ENCODE results near the gene APOO. TPM values are rescaled to one million over a fixed set of nuclear protein-coding genes. Genes with fewer than 3 reads are reported as not detected.
"Not testable (repeated sequence)": the region's sequence is repeated elsewhere in the genome, so short reads cannot be mapped to it uniquely, and the experiment has no call there.

APOO gene
- total RNA-seq, 1 experiment from 2014 or later, result 72.0 TPM

- not testable (repeated sequence) for H3K27me3 ChIP-seq (ENCODE audit: control insufficient read depth, insufficient read depth, low read length); H3K4me3 ChIP-seq (ENCODE audit: insufficient read depth, low read depth, low read length); DNase-seq; H3K36me3 ChIP-seq (replicated peaks; ENCODE audit: control insufficient read depth, insufficient read depth, low read length)
These were observed 48.5 kb downstream of the APOO start for GRCh38 chrX:23859238-23859637.

- Histone ChIP-seq H3K36me3 (replicated peaks; ENCODE audit: control insufficient read depth, insufficient read depth, low read length) (peaks cover 5% of the 10 kb centered on the region), H3K27me3 (ENCODE audit: control insufficient read depth, insufficient read depth, low read length) (no peaks in the 10 kb centered on the region), H3K4me3 (ENCODE audit: insufficient read depth, low read depth, low read length) (no peak overlapping the region)
- no peak for DNase-seq
These were observed 49.8 kb downstream of the APOO start for GRCh38 chrX:23857935-23858334.

GRCh38 chrX:23857363-23857762, 50.4 kb downstream of the APOO start:
- no peak overlapping the region for H3K4me3 ChIP-seq (ENCODE audit: insufficient read depth, low read depth, low read length)

GRCh38 chrX:23855569-23855968, 52.2 kb downstream of the APOO start:
- no peak for DNase-seq
- Histone ChIP-seq H3K4me3 (ENCODE audit: insufficient read depth, low read depth, low read length) (no peak overlapping the region), H3K27me3 (ENCODE audit: control insufficient read depth, insufficient read depth, low read length) (no peaks in the 10 kb centered on the region), H3K36me3 (replicated peaks; ENCODE audit: control insufficient read depth, insufficient read depth, low read length) (peaks cover 5% of the 10 kb centered on the region)

More at GRCh38 chrX:23857363-23857762, 50.4 kb downstream of the APOO start:
- H3K36me3 ChIP-seq (replicated peaks; ENCODE audit: control insufficient read depth, insufficient read depth, low read length), result peaks cover 5% of the 10 kb centered on the region
- H3K27me3 ChIP-seq (ENCODE audit: control insufficient read depth, insufficient read depth, low read length), result no peaks in the 10 kb centered on the region
- no peak for DNase-seq

- peaks cover 5% of the 10 kb centered on the region for H3K36me3 ChIP-seq (replicated peaks; ENCODE audit: control insufficient read depth, insufficient read depth, low read length)
- no peak overlapping the region for H3K4me3 ChIP-seq (ENCODE audit: insufficient read depth, low read depth, low read length)
- no peak for DNase-seq
- H3K27me3 ChIP-seq (ENCODE audit: control insufficient read depth, insufficient read depth, low read length), result no peaks in the 10 kb centered on the region
These were observed 52.8 kb downstream of the APOO start for GRCh38 chrX:23854945-23855344.

- DNase-seq, result no peak
- Histone ChIP-seq H3K36me3 (replicated peaks; ENCODE audit: control insufficient read depth, insufficient read depth, low read length) (peaks cover 5% of the 10 kb centered on the region), H3K4me3 (ENCODE audit: insufficient read depth, low read depth, low read length) (no peak overlapping the region), H3K27me3 (ENCODE audit: control insufficient read depth, insufficient read depth, low read length) (no peaks in the 10 kb centered on the region)
These were observed 53.6 kb downstream of the APOO start for GRCh38 chrX:23854122-23854521.

GRCh38 chrX:23851544-23851943, 56.2 kb downstream of the APOO start:
- no peak overlapping the region for H3K4me3 ChIP-seq (ENCODE audit: insufficient read depth, low read depth, low read length)
- no peaks in the 10 kb centered on the region for H3K27me3 ChIP-seq (ENCODE audit: control insufficient read depth, insufficient read depth, low read length)
- no peaks in the 10 kb centered on the region for H3K36me3 ChIP-seq (replicated peaks; ENCODE audit: control insufficient read depth, insufficient read depth, low read length)
- no peak for DNase-seq

GRCh38 chrX:23849241-23849640, 58.5 kb downstream of the APOO start:
- DNase-seq, result no peak

GRCh38 chrX:23845351-23845817, 62.4 kb downstream of the APOO start:
- DNase-seq, result no peak
- peaks cover 1% of the 10 kb centered on the region; the same call in 1 of the 2 replicates for H3K36me3 ChIP-seq (replicated peaks; ENCODE audit: control insufficient read depth, insufficient read depth, low read length)
- H3K4me3 ChIP-seq (ENCODE audit: insufficient read depth, low read depth, low read length), result no peak overlapping the region
- no peaks in the 10 kb centered on the region for H3K27me3 ChIP-seq (ENCODE audit: control insufficient read depth, insufficient read depth, low read length)

More at GRCh38 chrX:23849241-23849640, 58.5 kb downstream of the APOO start:
- H3K36me3 ChIP-seq (replicated peaks; ENCODE audit: control insufficient read depth, insufficient read depth, low read length), result peaks cover under 1% of the 10 kb centered on the region; the same call in 1 of the 2 replicates
- no peak overlapping the region for H3K4me3 ChIP-seq (ENCODE audit: insufficient read depth, low read depth, low read length)
- no peaks in the 10 kb centered on the region for H3K27me3 ChIP-seq (ENCODE audit: control insufficient read depth, insufficient read depth, low read length)

GRCh38 chrX:23844502-23845138, 63.1 kb downstream of the APOO start:
- Histone ChIP-seq H3K27me3 (ENCODE audit: control insufficient read depth, insufficient read depth, low read length) (no peaks in the 10 kb centered on the region), H3K4me3 (ENCODE audit: insufficient read depth, low read depth, low read length) (no peak overlapping the region), H3K36me3 (replicated peaks; ENCODE audit: control insufficient read depth, insufficient read depth, low read length) (peaks cover 1% of the 10 kb centered on the region; the same call in 1 of the 2 replicates)
- no peak for DNase-seq

- DNase-seq, result no peak
- H3K4me3 ChIP-seq (ENCODE audit: insufficient read depth, low read depth, low read length), result no peak overlapping the region
- no peaks in the 10 kb centered on the region for H3K27me3 ChIP-seq (ENCODE audit: control insufficient read depth, insufficient read depth, low read length)
- H3K36me3 ChIP-seq (replicated peaks; ENCODE audit: control insufficient read depth, insufficient read depth, low read length), result peaks cover 1% of the 10 kb centered on the region; the same call in 1 of the 2 replicates
These were observed 65.8 kb downstream of the APOO start for GRCh38 chrX:23841847-23842522.

- no peaks in the 10 kb centered on the region for H3K27me3 ChIP-seq (ENCODE audit: control insufficient read depth, insufficient read depth, low read length)
- no peak overlapping the region for H3K4me3 ChIP-seq (ENCODE audit: insufficient read depth, low read depth, low read length)
- DNase-seq, result no peak
- peaks cover 1% of the 10 kb centered on the region; the same call in 1 of the 2 replicates for H3K36me3 ChIP-seq (replicated peaks; ENCODE audit: control insufficient read depth, insufficient read depth, low read length)
These were observed 67.1 kb downstream of the APOO start for GRCh38 chrX:23840674-23841073.

GRCh38 chrX:23838953-23839352, 68.8 kb downstream of the APOO start:
- H3K36me3 ChIP-seq (replicated peaks; ENCODE audit: control insufficient read depth, insufficient read depth, low read length), result no peaks in the 10 kb centered on the region
- H3K27me3 ChIP-seq (ENCODE audit: control insufficient read depth, insufficient read depth, low read length), result no peaks in the 10 kb centered on the region
- DNase-seq, result no peak
- H3K4me3 ChIP-seq (ENCODE audit: insufficient read depth, low read depth, low read length), result no peak overlapping the region

GRCh38 chrX:23832721-23833120, 75.0 kb downstream of the APOO start:
- Histone ChIP-seq H3K27me3 (ENCODE audit: control insufficient read depth, insufficient read depth, low read length) (no peaks in the 10 kb centered on the region), H3K4me3 (ENCODE audit: insufficient read depth, low read depth, low read length) (no peak overlapping the region), H3K36me3 (replicated peaks; ENCODE audit: control insufficient read depth, insufficient read depth, low read length) (no peaks in the 10 kb centered on the region)
- DNase-seq, result no peak

GRCh38 chrX:23828881-23829280, 78.9 kb downstream of the APOO start:
- H3K4me3 ChIP-seq (ENCODE audit: insufficient read depth, low read depth, low read length), result no peak overlapping the region
- no peaks in the 10 kb centered on the region for H3K27me3 ChIP-seq (ENCODE audit: control insufficient read depth, insufficient read depth, low read length)
- no peaks in the 10 kb centered on the region for H3K36me3 ChIP-seq (replicated peaks; ENCODE audit: control insufficient read depth, insufficient read depth, low read length)
- no peak for DNase-seq

Data from H7 (cell line).